ENCODE measurements around the gene FYB1.

Gene FYB1

GRCh38 chr5:39203275-39203922 is 16.0 kb downstream of the FYB1 start:
- DNase-seq, result no peak

GRCh38 chr5:39202597-39203274 is 16.6 kb downstream of the FYB1 start:
- no peak for DNase-seq

GRCh38 chr5:39201781-39202596 is 17.4 kb downstream of the FYB1 start:
- DNase-seq, result no peak

- no peak for DNase-seq
Measured at GRCh38 chr5:39201160-39201780, 18.1 kb downstream of the FYB1 start.

- DNase-seq, result no peak
Measured at GRCh38 chr5:39200081-39200480, 19.3 kb downstream of the FYB1 start.

GRCh38 chr5:39199335-39199734 is 20.0 kb downstream of the FYB1 start:
- no peak for DNase-seq

GRCh38 chr5:39198127-39198526 is 21.2 kb downstream of the FYB1 start:
- no peak for DNase-seq

- DNase-seq, result no peak
Measured at GRCh38 chr5:39197556-39197955, 21.8 kb downstream of the FYB1 start.

GRCh38 chr5:39195198-39195826 is 24.1 kb downstream of the FYB1 start:
- DNase-seq, result no peak

GRCh38 chr5:39194466-39195136 is 24.8 kb downstream of the FYB1 start:
- no peak for DNase-seq

- no peak for DNase-seq
Measured at GRCh38 chr5:39193553-39194465, 25.6 kb downstream of the FYB1 start.

GRCh38 chr5:39192450-39193160 is 26.8 kb downstream of the FYB1 start:
- DNase-seq, result no peak

- no peak for DNase-seq
Measured at GRCh38 chr5:39191216-39191615, 28.1 kb downstream of the FYB1 start.

- DNase-seq, result no peak
Measured at GRCh38 chr5:39190311-39191102, 28.9 kb downstream of the FYB1 start.

GRCh38 chr5:39189292-39189955 is 29.9 kb downstream of the FYB1 start:
- DNase-seq, result no peak

GRCh38 chr5:39187831-39188731 is 31.3 kb downstream of the FYB1 start:
- no peak for DNase-seq

GRCh38 chr5:39186722-39187539 is 32.4 kb downstream of the FYB1 start:
- no peak for DNase-seq

Measured in NCI-H510A (cell line).